GM18526 (cell line): ENCODE measurements around the gene SMOC2.

Source experiments
- POLR2A ChIP-seq: IDR thresholded peaks from 3 replicates; pipeline ENCODE4 v1.6.1; 2011; ENCODE audit not compliant: insufficient read length; ENCODE audit errors: extremely low read depth

Gene SMOC2

DNA sequence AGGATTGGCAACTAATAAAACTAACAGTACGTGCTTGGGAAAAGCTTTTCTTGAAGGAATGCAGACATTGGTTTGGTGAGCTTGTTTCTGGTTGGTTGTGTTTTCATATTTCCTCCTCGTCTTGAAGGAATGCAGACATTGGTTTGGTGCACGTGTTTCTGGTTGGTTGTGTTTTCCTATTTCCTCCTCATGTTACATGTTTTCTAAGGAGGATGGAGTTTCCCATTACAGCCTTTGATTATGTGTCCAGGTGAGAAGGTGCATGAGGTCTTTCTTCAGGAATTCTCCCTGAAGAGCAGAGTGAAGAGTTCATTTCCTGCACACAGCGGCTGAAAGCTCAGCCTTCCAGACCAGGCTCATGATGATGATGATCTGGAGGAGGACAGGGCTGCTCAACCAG is 190.6 kb downstream of the SMOC2 start:
- TF ChIP-seq POLR2A = no peak

GRCh38 chr6:168632694-168633093 is 191.7 kb downstream of the SMOC2 start:
- no peak for TF ChIP-seq POLR2A

GRCh38 chr6:168634541-168635328 is 193.8 kb downstream of the SMOC2 start:
- no peak for TF ChIP-seq POLR2A

GRCh38 chr6:168636147-168637004 is 195.4 kb downstream of the SMOC2 start:
- TF ChIP-seq POLR2A = no peak

GRCh38 chr6:168637834-168638233 is 196.8 kb downstream of the SMOC2 start:
- no peak for TF ChIP-seq POLR2A

DNA sequence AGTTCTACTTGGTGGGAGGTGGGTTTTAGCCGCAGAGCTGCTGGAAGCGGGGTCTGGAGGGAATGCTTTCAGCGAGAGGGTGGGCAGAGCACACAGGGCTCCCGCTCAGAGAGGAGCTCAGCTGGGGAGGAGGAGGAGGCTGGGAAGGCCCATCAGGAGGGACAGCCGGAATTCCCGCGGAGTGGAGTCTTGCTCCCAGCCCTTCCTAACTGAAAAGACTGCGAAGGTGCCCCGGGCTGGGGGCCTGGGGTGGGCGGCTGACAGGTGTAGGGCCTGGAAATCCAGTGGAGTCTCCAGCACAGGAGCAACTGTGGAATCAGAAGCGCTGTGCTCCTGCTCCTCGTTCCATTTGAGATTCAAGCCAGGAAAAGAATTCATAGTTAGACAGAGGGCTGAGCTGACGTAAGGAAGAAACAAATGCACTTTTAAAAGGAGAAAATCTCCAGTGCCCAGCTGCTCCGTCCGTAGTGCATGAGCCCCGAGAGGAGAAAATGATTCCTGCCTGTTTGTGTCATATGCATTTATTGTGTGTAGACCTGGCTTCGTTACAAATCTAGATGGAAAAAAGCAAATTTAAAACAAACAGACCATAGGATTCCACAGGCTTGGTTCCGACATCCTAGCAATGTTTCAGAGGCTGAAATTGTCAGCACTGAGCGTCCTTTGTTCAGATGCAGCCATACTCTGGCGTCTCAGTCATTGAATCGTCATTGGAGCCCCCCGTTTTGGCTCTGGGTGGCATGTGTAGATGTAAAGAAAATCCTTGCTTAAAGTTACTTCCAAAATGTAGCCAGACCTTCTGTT is 197.7 kb downstream of the SMOC2 start:
- no peak for TF ChIP-seq POLR2A

- TF ChIP-seq POLR2A = no peak
Measured at GRCh38 chr6:168640181-168640580, 199.2 kb downstream of the SMOC2 start.

- TF ChIP-seq POLR2A = no peak
Measured at GRCh38 chr6:168640768-168641167, 199.8 kb downstream of the SMOC2 start.

- TF ChIP-seq POLR2A = no peak
Measured at GRCh38 chr6:168641446-168641845, 200.5 kb downstream of the SMOC2 start.

GRCh38 chr6:168643401-168643800 is 202.4 kb downstream of the SMOC2 start:
- no peak for TF ChIP-seq POLR2A

DNA sequence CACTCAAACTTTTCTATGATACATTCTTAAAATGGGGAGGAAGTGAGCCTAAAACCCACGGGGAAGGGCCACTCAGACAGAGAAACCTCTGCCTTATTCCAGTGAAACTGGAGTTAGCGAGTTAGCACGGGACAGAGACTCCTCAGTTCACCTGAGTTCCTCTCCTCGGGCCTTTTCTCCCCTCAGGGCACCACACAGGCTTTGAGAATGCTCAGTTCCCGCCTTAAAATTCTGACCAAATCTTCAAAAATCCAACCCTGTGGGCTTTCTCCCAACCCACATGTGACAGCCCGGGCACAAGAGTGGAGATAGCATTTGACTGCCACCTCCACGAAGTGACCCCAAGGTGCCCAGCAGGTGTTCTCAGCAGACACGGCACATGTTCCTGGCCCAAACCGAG is 204.3 kb downstream of the SMOC2 start:
- TF ChIP-seq POLR2A = no peak

- no peak for TF ChIP-seq POLR2A
Measured at GRCh38 chr6:168647271-168647670, 206.3 kb downstream of the SMOC2 start.

GRCh38 chr6:168648240-168649125 is 207.5 kb downstream of the SMOC2 start:
- no peak for TF ChIP-seq POLR2A

DNA sequence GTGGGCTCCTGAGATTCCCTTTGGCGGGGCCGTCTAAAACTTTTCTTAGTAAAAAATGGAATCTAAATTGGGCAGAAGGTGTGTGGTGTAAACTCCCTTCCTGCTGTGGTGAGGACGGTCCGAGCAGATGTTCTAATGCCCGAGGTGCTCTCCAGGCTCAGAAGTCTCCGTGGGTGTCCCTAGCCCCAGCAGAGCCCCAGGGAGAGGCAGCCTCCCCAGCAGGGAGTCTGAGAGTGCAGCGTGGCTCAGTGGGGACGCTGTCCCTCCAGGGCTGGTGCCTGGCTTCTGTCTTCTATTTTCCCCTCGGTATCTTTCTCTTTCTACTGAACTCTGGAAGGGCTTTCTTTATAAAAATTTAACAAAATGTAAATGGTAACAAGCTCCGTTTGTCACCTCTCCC is 208.2 kb downstream of the SMOC2 start:
- TF ChIP-seq POLR2A = no peak
